ENCODE data around the gene CERS5.

Gene CERS5

DNA sequence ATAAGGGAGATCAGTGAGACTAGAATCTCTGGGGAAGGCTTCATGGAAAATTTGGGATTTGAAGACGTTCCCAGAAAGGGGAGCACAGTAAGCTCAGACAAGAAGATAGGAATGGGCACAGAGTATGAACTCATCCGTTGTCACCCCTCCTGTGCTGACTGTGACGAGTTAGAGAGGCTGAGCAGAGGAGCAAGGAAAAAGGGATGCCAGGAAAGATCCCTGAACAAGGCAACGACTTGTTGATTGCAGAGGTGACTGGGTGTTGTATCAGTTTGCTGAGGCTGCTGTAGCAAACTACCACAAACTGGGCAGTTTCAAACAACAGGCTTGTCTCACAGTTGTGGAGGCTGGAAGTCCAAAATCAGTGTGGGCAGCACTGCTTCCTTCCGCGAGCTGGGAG lies 69.2 kb downstream of the CERS5 start:
- TF ChIP-seq, protein P1, sequence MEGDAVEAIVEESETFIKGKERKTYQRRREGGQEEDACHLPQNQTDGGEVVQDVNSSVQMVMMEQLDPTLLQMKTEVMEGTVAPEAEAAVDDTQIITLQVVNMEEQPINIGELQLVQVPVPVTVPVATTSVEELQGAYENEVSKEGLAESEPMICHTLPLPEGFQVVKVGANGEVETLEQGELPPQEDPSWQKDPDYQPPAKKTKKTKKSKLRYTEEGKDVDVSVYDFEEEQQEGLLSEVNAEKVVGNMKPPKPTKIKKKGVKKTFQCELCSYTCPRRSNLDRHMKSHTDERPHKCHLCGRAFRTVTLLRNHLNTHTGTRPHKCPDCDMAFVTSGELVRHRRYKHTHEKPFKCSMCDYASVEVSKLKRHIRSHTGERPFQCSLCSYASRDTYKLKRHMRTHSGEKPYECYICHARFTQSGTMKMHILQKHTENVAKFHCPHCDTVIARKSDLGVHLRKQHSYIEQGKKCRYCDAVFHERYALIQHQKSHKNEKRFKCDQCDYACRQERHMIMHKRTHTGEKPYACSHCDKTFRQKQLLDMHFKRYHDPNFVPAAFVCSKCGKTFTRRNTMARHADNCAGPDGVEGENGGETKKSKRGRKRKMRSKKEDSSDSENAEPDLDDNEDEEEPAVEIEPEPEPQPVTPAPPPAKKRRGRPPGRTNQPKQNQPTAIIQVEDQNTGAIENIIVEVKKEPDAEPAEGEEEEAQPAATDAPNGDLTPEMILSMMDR (IDR thresholded peaks at IDR 0.05; ENCODE audit: low read depth, low read length), result no peak
- DNase-seq (ENCODE audit: extremely low read depth, low read depth), result no peak

DNA sequence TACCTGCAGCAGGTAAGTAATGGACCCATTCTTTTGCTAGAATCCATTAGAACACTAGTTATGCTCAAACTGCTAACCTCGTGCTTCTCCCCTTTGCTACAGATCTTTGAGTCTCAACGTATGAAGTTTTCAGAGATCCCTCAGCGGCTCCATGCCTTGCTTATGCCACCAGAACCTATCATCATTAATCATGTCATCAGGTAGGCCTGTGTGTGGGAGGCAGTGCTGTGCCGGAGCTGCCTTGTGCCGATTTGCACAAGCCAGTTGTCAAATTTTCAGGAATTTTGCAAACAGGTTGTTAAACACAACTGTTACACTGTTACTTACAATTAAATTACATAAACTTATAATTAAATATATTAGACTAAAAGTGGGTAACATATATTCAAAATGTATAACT lies 76.8 kb downstream of the CERS5 start:
- TF ChIP-seq, protein P1 (IDR thresholded peaks at IDR 0.05; ENCODE audit: low read depth, low read length), result no peak
- DNase-seq (ENCODE audit: extremely low read depth, low read depth), result no peak

DNA sequence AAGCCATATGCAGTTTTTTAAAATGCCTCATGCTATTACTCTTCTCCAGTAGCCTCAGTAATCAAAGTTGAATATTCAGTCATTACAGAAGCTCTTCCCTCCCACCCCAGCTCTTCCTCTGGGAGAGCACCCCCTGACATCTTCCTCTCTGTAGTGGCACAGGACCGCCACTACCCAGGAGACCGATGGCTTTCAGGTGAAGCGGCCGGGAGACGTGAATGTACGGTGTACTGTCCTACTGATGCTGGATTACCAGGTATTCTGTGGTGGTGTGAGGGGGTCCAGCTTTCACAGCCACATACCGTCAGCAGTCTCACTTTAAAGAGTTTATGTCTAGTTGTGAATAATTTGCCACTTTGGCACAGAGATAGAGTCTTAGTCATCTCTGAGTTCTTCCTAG lies 77.4 kb downstream of the CERS5 start:
- TF ChIP-seq, protein P1 (IDR thresholded peaks at IDR 0.05; ENCODE audit: low read depth, low read length), result no peak
- no peak for DNase-seq (ENCODE audit: extremely low read depth, low read depth)

DNA sequence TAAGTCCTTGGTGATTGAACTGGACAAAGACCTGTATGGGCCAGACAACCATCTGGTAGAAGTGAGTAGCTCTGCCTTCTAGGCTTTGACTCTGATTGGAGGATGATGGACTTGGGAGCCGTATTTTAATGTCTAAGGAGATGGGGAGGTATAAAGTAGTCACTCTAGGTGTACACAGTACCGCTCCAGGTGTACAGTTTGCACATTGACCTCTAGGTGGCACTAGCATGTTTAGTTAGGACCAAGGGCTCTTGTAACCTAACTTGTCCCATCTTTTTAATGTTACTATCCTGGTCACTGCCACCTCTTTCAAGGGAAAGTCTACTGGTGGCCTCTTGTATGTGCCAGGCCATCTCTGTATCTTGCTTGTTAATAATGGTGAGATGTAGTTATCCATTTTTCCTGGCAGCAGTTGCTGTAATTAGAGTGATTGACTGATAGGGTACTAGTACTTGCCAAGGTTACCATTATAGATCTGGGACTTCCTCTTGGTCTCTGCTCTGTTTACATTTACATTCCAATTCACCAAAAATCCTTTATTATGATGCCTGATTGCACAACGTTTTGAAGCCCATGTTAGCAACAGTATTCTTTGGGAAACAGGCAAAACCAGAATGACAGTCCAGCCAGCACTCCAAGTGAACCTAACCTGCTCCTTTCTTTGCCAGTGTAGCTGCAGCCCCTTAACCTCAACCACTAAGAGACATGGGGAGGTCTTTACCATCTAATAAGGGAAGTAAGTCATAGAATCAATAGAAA lies 78.4 kb downstream of the CERS5 start:
- TF ChIP-seq, protein P1 (IDR thresholded peaks at IDR 0.05; ENCODE audit: low read depth, low read length), result peak; percentile 77

DNA sequence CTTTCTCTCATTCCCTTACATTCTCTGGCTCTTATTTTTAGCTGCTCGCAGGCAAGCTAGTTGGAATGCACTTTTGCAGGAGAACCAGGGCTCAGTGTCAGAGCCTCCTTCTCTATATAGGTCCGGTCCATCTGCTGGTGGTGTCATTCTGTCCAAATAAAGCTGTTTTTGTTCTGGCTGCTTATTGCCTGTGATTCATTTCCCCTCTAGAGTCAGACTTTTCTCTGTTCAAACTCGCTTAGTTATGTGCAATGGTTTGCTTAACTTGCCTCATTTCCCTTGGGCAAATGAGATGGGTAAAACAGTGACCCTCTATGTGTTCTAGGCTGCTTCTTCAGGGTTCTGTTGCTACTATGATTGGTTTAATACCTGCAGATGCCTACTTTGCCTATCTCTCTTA lies 79.2 kb downstream of the CERS5 start:
- no peak for DNase-seq (ENCODE audit: extremely low read depth, low read depth)
- TF ChIP-seq, protein P1 (IDR thresholded peaks at IDR 0.05; ENCODE audit: low read depth, low read length), result no peak

More for the DNA sequence above, 78.4 kb downstream of the CERS5 start:
- DNase-seq (ENCODE audit: extremely low read depth, low read depth), result no peak

DNA sequence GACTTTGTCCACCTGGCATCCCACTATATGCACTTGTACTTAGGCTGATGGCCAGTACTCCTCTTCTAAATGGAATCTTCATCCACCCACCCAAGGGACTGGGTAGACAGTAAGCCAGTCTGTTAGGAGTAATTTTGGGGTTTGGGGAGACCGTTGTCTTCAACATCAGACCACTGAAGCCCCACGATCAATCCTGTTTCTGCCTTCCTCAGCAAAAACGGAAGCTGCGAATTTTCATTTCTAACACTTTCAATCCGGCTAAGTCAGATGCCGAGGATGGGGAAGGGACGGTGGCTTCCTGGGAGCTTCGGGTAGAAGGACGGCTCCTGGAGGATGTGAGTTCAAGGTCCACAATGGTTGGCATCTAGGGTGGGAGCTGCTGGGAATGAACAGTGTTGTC lies 80.0 kb downstream of the CERS5 start:
- no peak for DNase-seq (ENCODE audit: extremely low read depth, low read depth)
- TF ChIP-seq, protein P1 (IDR thresholded peaks at IDR 0.05; ENCODE audit: low read depth, low read length), result no peak

DNA sequence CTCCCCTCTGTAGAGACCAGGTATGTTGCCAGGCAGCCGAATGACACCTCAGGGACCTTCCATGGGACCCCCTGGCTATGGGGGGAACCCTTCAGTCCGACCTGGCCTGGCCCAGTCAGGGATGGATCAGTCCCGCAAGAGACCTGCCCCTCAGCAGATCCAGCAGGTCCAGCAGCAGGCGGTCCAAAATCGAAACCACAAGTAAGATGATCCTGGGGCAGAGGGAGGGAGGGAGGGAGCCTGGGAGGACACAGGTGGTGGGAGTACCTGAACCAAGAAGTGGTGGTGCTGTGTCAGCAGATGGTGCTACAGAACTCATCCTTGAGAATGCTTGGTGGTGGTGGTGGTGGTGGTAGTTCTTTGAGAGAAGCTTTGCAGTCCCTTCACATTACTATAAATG lies 81.0 kb downstream of the CERS5 start:
- no peak for DNase-seq (ENCODE audit: extremely low read depth, low read depth)
- TF ChIP-seq, protein P1 (IDR thresholded peaks at IDR 0.05; ENCODE audit: low read depth, low read length), result no peak
